HepG2 (cell line): ENCODE results near the gene AMIGO3. TPM values are rescaled to one million over a fixed set of nuclear protein-coding genes. Genes with fewer than 3 reads are reported as not detected.
A peak's percentile ranks its signal among the peaks of the same experiment; 100 is the strongest.

Experiments used
- FOSL1 ChIP-seq: sonication (generic); formaldehyde crosslinking; IDR thresholded peaks from 2 replicates; pipeline ENCODE4 v1.9.0; 2021; ENCODE audit warnings: missing genetic modification reagents, borderline replicate concordance
- HNRNPL ChIP-seq: fragments of 200-400 bp; formaldehyde crosslinking; IDR thresholded peaks from 2 replicates; pipeline ENCODE4 v1.6.1; 2017; ENCODE audit warnings: mild to moderate bottlenecking, low read depth, low read length
- JDP2 ChIP-seq: sonication (generic); formaldehyde crosslinking; IDR thresholded peaks from 2 replicates; pipeline ENCODE4 v1.8.1; 2022; ENCODE audit warnings: missing genetic modification reagents, borderline replicate concordance
- NCOA1 ChIP-seq: sonication (generic); formaldehyde crosslinking; IDR thresholded peaks from 2 replicates; pipeline ENCODE4 v1.9.0; 2021; ENCODE audit warnings: missing genetic modification reagents
- PHF21A ChIP-seq: sonication (generic); formaldehyde crosslinking; IDR thresholded peaks from 2 replicates; pipeline ENCODE4 v1.5.0; 2020; ENCODE audit warnings: mild to moderate bottlenecking, missing genetic modification reagents
- POLR2AphosphoS5 ChIP-seq: IDR thresholded peaks from 2 replicates; pipeline ENCODE4 v1.6.1; 2012; ENCODE audit warnings: low read depth, low read length
- RBM39 ChIP-seq: fragments of 200-400 bp; formaldehyde crosslinking; IDR thresholded peaks from one replicate; pipeline ENCODE4 v1.6.1; 2018; ENCODE audit warnings: antibody characterized with exemption, mild to moderate bottlenecking, low read depth, low read length; ENCODE audit not compliant: poor library complexity, severe bottlenecking
- SIX1 ChIP-seq: sonication (generic); formaldehyde crosslinking; IDR thresholded peaks from 2 replicates; pipeline ENCODE4 v1.4.0; 2020; ENCODE audit warnings: missing genetic modification reagents, borderline replicate concordance
- SRSF4 ChIP-seq: fragments of 200-400 bp; formaldehyde crosslinking; IDR thresholded peaks from one replicate; pipeline ENCODE4 v1.6.1; 2018; ENCODE audit warnings: mild to moderate bottlenecking, low read depth, low read length, moderate library complexity; ENCODE audit not compliant: poor library complexity, severe bottlenecking
- U2AF1 ChIP-seq: fragments of 200-400 bp; formaldehyde crosslinking; optimal IDR thresholded peaks from 2 replicates; pipeline ENCODE3; 2017; ENCODE audit warnings: mild to moderate bottlenecking, low read depth, low read length
- ZFP62 ChIP-seq: sonication (generic); formaldehyde crosslinking; IDR thresholded peaks from 2 replicates; pipeline ENCODE4 v1.4.0; 2020; ENCODE audit warnings: missing genetic modification reagents
- ZFX ChIP-seq: sonication (generic); formaldehyde crosslinking; IDR thresholded peaks from 2 replicates; pipeline ENCODE4 v1.4.0; 2020; ENCODE audit warnings: mild to moderate bottlenecking, low read depth, missing genetic modification reagents, moderate library complexity
- ZFY ChIP-seq: sonication (generic); formaldehyde crosslinking; IDR thresholded peaks from 2 replicates; pipeline ENCODE4 v1.4.0; 2020; ENCODE audit warnings: missing genetic modification reagents
- ZFYVE20 ChIP-seq: sonication (generic); formaldehyde crosslinking; IDR thresholded peaks from 2 replicates; pipeline ENCODE4 v1.8.0; 2023; ENCODE audit warnings: low read depth, mild to moderate bottlenecking, moderate library complexity, missing genetic modification reagents, borderline replicate concordance
- ZNF552 ChIP-seq: sonication (generic); formaldehyde crosslinking; IDR thresholded peaks from 2 replicates; pipeline ENCODE4 v1.9.0; 2022; ENCODE audit warnings: missing genetic modification reagents, mild to moderate bottlenecking, borderline replicate concordance
- ZNF615 ChIP-seq: sonication (generic); formaldehyde crosslinking; IDR thresholded peaks from 2 replicates; pipeline ENCODE4 v1.5.0; 2020; ENCODE audit warnings: mild to moderate bottlenecking, missing genetic modification reagents, borderline replicate concordance
- ZNF616 ChIP-seq: sonication (generic); formaldehyde crosslinking; IDR thresholded peaks from 2 replicates; pipeline ENCODE4 v1.5.0; 2020; ENCODE audit warnings: low read depth, mild to moderate bottlenecking, missing genetic modification reagents
- ZNF678 ChIP-seq: sonication (generic); formaldehyde crosslinking; IDR thresholded peaks from 2 replicates; pipeline ENCODE4 v1.4.0; 2020; ENCODE audit warnings: mild to moderate bottlenecking, missing genetic modification reagents
- ZNF781 ChIP-seq: sonication (generic); formaldehyde crosslinking; IDR thresholded peaks from 2 replicates; pipeline ENCODE4 v1.5.1; 2020; ENCODE audit warnings: borderline replicate concordance, mild to moderate bottlenecking, missing genetic modification reagents; ENCODE audit errors: not compliant biosample characterization
- polyA plus RNA-seq, 8 experiments: library from polyadenylated mRNA; depleted of rRNA in 3 of 8; stranded (reverse) in 7 of 8; unstranded in 1 of 8; fragments of >200 nt; fragmentation: Illumina TruSeq in 4 of 8; extraction: Trizol in 4 of 8; gene quantifications; 2 replicates each; pipeline versions ENCODE4 v1.2.1 to v1.2.3, GENCODE V29; 2011 to 2016; ENCODE audit warnings: low read depth in 4 of 8, missing spikeins in 1 of 8, mixed read lengths in 1 of 8; ENCODE audit not compliant: insufficient read depth in 1 of 8
- total RNA-seq, 5 experiments: library from RNA; depleted of rRNA; stranded (reverse); fragments of >200 nt; fragmentation: Illumina TruSeq; extraction: Trizol; gene quantifications; 2 replicates each; pipeline ENCODE4 v1.2.3, GENCODE V29; 2016; ENCODE audit warnings: low read depth in 1 of 5
- TF ChIP-seq, protein P1 (sequence below): sonication (generic); formaldehyde crosslinking; IDR thresholded peaks from 2 replicates; pipeline ENCODE4 v1.4.0; 2020; ENCODE audit warnings: missing genetic modification reagents
- TF ChIP-seq, protein P2 (sequence below): sonication (generic); formaldehyde crosslinking; IDR thresholded peaks from 2 replicates; pipeline ENCODE4 v1.4.0; 2020; ENCODE audit warnings: low read depth, mild to moderate bottlenecking, missing genetic modification reagents
- TF ChIP-seq, protein P3 (sequence below): sonication (generic); formaldehyde crosslinking; IDR thresholded peaks from 2 replicates; pipeline ENCODE4 v1.4.0; 2020; ENCODE audit warnings: mild to moderate bottlenecking, missing genetic modification reagents

AMIGO3 gene
- total and polyA plus RNA-seq, 2 of the 13 experiments (the other 11 are each of a cell fraction or from before 2014, with no cell fraction given) = 0.35 TPM; not detected in 1

DNA sequence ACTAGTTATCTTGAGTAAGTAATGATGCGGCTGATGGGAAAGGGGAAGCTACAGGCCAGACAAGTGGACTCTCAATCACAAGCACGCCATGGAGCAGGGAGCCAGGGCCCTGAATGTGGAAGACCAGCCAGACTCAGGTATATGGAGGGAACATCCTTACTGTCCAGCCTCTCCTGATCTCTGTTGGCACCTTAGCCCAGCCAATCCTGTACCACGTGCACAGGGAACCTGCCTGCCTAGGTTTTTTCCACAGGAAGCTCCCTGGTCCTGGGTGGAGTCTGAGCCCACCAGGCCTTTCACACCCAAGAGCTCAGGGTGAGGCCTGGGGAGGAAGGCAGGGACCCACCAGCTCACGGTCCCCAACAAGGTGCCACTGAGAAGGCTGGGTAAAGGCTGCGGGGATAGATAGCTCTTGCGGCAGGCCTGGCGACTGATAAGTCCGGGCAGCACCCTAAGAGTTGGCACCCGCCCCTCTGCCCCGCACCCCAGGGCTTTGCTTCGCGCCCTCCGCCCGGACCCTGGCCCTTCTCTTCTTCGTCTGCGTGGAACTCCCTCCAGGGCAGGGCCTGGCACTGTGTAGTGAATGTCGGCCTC is 46.3 kb downstream of the AMIGO3 start (continued):
- TF ChIP-seq SRSF4 (no peak), ZFX (CRISPR knock-in tag) (no peak; the same call in 1 of the 2 replicates), POLR2AphosphoS5 (peak; percentile 10; the same call in 1 of the 2 replicates), HNRNPL (peak; percentile 68), NCOA1 (CRISPR knock-in tag) (0 out of 2 replicates have a peak, but pooled peaks have one; percentile 32), JDP2 (CRISPR knock-in tag) (no peak), ZFY (CRISPR knock-in tag) (peak; percentile 78), ZNF678 (CRISPR knock-in tag) (no peak), ZNF615 (CRISPR knock-in tag) (no peak), ZFP62 (CRISPR knock-in tag) (no peak), ZFYVE20 (no peak), ZNF616 (CRISPR knock-in tag) (0 out of 2 replicates have a peak, but pooled peaks have one; percentile 16), FOSL1 (CRISPR knock-in tag) (no peak), PHF21A (CRISPR knock-in tag) (no peak), SIX1 (0 out of 2 replicates have a peak, but pooled peaks have one; percentile 25), ZNF781 (no peak), ZNF552 (CRISPR knock-in tag) (peak; percentile 74; the same call in 1 of the 2 replicates), RBM39 (no peak), U2AF1 (peak; percentile 30)
- TF ChIP-seq, protein P1, sequence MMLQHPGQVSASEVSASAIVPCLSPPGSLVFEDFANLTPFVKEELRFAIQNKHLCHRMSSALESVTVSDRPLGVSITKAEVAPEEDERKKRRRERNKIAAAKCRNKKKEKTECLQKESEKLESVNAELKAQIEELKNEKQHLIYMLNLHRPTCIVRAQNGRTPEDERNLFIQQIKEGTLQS = no peak
- TF ChIP-seq, protein P2, sequence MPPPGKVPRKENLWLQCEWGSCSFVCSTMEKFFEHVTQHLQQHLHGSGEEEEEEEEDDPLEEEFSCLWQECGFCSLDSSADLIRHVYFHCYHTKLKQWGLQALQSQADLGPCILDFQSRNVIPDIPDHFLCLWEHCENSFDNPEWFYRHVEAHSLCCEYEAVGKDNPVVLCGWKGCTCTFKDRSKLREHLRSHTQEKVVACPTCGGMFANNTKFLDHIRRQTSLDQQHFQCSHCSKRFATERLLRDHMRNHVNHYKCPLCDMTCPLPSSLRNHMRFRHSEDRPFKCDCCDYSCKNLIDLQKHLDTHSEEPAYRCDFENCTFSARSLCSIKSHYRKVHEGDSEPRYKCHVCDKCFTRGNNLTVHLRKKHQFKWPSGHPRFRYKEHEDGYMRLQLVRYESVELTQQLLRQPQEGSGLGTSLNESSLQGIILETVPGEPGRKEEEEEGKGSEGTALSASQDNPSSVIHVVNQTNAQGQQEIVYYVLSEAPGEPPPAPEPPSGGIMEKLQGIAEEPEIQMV (CRISPR knock-in tag) = no peak
- TF ChIP-seq, protein P3, sequence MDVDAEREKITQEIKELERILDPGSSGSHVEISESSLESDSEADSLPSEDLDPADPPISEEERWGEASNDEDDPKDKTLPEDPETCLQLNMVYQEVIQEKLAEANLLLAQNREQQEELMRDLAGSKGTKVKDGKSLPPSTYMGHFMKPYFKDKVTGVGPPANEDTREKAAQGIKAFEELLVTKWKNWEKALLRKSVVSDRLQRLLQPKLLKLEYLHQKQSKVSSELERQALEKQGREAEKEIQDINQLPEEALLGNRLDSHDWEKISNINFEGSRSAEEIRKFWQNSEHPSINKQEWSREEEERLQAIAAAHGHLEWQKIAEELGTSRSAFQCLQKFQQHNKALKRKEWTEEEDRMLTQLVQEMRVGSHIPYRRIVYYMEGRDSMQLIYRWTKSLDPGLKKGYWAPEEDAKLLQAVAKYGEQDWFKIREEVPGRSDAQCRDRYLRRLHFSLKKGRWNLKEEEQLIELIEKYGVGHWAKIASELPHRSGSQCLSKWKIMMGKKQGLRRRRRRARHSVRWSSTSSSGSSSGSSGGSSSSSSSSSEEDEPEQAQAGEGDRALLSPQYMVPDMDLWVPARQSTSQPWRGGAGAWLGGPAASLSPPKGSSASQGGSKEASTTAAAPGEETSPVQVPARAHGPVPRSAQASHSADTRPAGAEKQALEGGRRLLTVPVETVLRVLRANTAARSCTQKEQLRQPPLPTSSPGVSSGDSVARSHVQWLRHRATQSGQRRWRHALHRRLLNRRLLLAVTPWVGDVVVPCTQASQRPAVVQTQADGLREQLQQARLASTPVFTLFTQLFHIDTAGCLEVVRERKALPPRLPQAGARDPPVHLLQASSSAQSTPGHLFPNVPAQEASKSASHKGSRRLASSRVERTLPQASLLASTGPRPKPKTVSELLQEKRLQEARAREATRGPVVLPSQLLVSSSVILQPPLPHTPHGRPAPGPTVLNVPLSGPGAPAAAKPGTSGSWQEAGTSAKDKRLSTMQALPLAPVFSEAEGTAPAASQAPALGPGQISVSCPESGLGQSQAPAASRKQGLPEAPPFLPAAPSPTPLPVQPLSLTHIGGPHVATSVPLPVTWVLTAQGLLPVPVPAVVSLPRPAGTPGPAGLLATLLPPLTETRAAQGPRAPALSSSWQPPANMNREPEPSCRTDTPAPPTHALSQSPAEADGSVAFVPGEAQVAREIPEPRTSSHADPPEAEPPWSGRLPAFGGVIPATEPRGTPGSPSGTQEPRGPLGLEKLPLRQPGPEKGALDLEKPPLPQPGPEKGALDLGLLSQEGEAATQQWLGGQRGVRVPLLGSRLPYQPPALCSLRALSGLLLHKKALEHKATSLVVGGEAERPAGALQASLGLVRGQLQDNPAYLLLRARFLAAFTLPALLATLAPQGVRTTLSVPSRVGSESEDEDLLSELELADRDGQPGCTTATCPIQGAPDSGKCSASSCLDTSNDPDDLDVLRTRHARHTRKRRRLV (CRISPR knock-in tag) = peak; percentile 41; the same call in 1 of the 2 replicates
